ENCODE data around the gene NFKBIZ. TPM values are rescaled to one million over a fixed set of nuclear protein-coding genes. Genes with fewer than 3 reads are reported as not detected.

NFKBIZ gene
- total and polyA plus RNA-seq, 9 of the 15 experiments (the other 6 are each of a cell fraction or from before 2014, with no cell fraction given) = 1.2 to 13.7 (median 5.7) TPM

GRCh38 chr3:101857301-101857741 is 8.0 kb downstream of the NFKBIZ start:
- Histone ChIP-seq H3K9me3 (replicated peaks; ENCODE audit: control insufficient read depth, insufficient read depth, low read depth, low read length) (no peaks in the 10 kb centered on the region), H3K27ac (ENCODE audit: extremely low read depth, low read depth, low read length) (no peak overlapping the region), H3K9ac (ENCODE audit: insufficient read depth in 1 of 2, low read depth in 2 of 2, low read length in 2 of 2) (no peak overlapping the region), H3K36me3 (ENCODE audit: control insufficient read depth, insufficient read depth, low read length) (peaks cover 81% of the 10 kb centered on the region), H3K27me3 (ENCODE audit: control insufficient read depth in 2 of 2, insufficient read depth in 2 of 2, low read length in 2 of 2) (no peaks in the 10 kb centered on the region), H4K20me1 (replicated peaks; ENCODE audit: control insufficient read depth, insufficient read depth, low read length) (no peaks in the 10 kb centered on the region), H3K4me2 (ENCODE audit: insufficient read depth, low read length) (no peak overlapping the region), H3K9me1 (ENCODE audit: control insufficient read depth, insufficient read depth, low read length) (no peaks in the 10 kb centered on the region), H3K4me1 (replicated peaks in 1 of 2; ENCODE audit: control insufficient read depth in 2 of 2, insufficient read depth in 2 of 2, low read length in 2 of 2) (no peaks in the 10 kb centered on the region), H2AFZ (ENCODE audit: low read depth, low read length) (no peak overlapping the region), H3K4me3 (no peak overlapping the region), H3K79me2 (ENCODE audit: control insufficient read depth, insufficient read depth, low read length) (no peaks in the 10 kb centered on the region)
- CTCF ChIA-PET (ENCODE audit: low intra/inter-chr PET ratio) = no interaction called here
- in situ Hi-C loops (cut with MboI) (no loop called here), intact Hi-C loops (cut with micrococcal nuclease) (no loop called here)
- no peak for ATAC-seq
- WGBS (ENCODE audit: insufficient coverage, low coverage, missing lambda C conversion rate) = 89% methylated on average over 7 of the region's 8 CpGs
- TF ChIP-seq ZNF239 (CRISPR knock-in tag; IDR thresholded peaks at IDR 0.05) = no peak
- no peak for TF ChIP-seq MBD1 (CRISPR knock-in tag; IDR thresholded peaks at IDR 0.05)
- no peak for TF ChIP-seq CBX1 (IDR thresholded peaks at IDR 0.05; ENCODE audit: low read depth)
- no peak for TF ChIP-seq PRPF4 (IDR thresholded peaks at IDR 0.05; ENCODE audit: insufficient read depth, low read depth, low read length, poor library complexity, severe bottlenecking)
- TF ChIP-seq EHMT2 (IDR thresholded peaks at IDR 0.05) = no peak
- TF ChIP-seq POLR2AphosphoS5 (IDR thresholded peaks at IDR 0.05; ENCODE audit: control insufficient read depth, insufficient read depth, low read depth, low read length) = no peak
- TF ChIP-seq IRF2 (CRISPR knock-in tag; IDR thresholded peaks at IDR 0.05) = no peak
- no peak for FAIRE-seq
- no peak for DNase-seq (ENCODE audit: extremely low read depth in 1 of 4, low spot score in 3 of 4)
- no TSS peak for BruUV-seq (replicated peaks)
- POLR2A ChIA-PET = interaction anchor here (0.6 to 2.0 kb wide), 5 partner anchors 10 to 40 kb away, joined by 3 to 8 read pairs (median 4); no protein-coding TSS in a partner anchor
